AG09319 (cell line): ENCODE measurements around the gene DUS2.
"Not testable (repeated sequence)": the region's sequence is repeated elsewhere in the genome, so short reads cannot be mapped to it uniquely, and the experiment has no call there.

Experiments
- DNase-seq: peaks from one replicate; pipeline ENCODE4 v3.0.0-alpha.2; 2010; ENCODE audit warnings: low read depth; ENCODE audit errors: extremely low read depth
- CTCF ChIP-seq: IDR thresholded peaks from 2 replicates; pipeline ENCODE4 v1.5.1; 2011; ENCODE audit warnings: low read depth, mild to moderate bottlenecking, inconsistent platforms, low read length, moderate library complexity

The DUS2 gene

GRCh38 chr16:68100488-68100887, 77.4 kb downstream of the DUS2 start:
- TF ChIP-seq CTCF, result no peak
- DNase-seq, result no peak

GRCh38 chr16:68105611-68106010, 82.5 kb downstream of the DUS2 start:
- TF ChIP-seq CTCF, result no peak
- no peak for DNase-seq

GRCh38 chr16:68107230-68107928, 84.3 kb downstream of the DUS2 start:
- not testable (repeated sequence) for DNase-seq

- DNase-seq, result not testable (repeated sequence)
Measured at GRCh38 chr16:68109156-68109555, 86.1 kb downstream of the DUS2 start.

- not testable (repeated sequence) for DNase-seq
Measured at GRCh38 chr16:68110611-68111010, 87.5 kb downstream of the DUS2 start.

- DNase-seq, result no peak
- no peak for TF ChIP-seq CTCF
Measured at GRCh38 chr16:68111379-68111778, 88.3 kb downstream of the DUS2 start.

GRCh38 chr16:68113059-68113761, 90.1 kb downstream of the DUS2 start:
- DNase-seq, result no peak

GRCh38 chr16:68113765-68114240, 90.7 kb downstream of the DUS2 start:
- no peak for DNase-seq
- no peak for TF ChIP-seq CTCF

More at GRCh38 chr16:68113059-68113761, 90.1 kb downstream of the DUS2 start:
- TF ChIP-seq CTCF, result no peak

- not testable (repeated sequence) for DNase-seq
Measured at GRCh38 chr16:68114939-68115338, 91.9 kb downstream of the DUS2 start.
